Measurements from ENCODE around the gene PHACTR1.

GRCh38 chr6:13156381-13156780 lies 439.8 kb downstream of the PHACTR1 start:
- TF ChIP-seq CTCF (IDR thresholded peaks at IDR 0.05; ENCODE audit: insufficient read depth, low read depth, low read length) (no peak), EZH2 (IDR thresholded peaks at IDR 0.05; ENCODE audit: insufficient read depth, low read length) (no peak)

Measured in astrocyte (in vitro differentiated cells and primary cell).